Spleen (tissue), 11 donors: ENCODE results near the gene ATRIP. TPM values are rescaled to one million over a fixed set of nuclear protein-coding genes. Genes with fewer than 3 reads are reported as not detected.

Experiments used
- DNase-seq: peaks from one replicate; pipeline ENCODE4 v3.0.0-alpha.2; 2020
- H3K27ac ChIP-seq, 8 donors: fragments of 200-600 bp; sonication (generic) in 7 of 8; 1 replicate in 4 of 8; 2 replicates in 4 of 8; pipeline versions ENCODE4 v1.5.0 to v1.8.0; 2016 to 2021; ENCODE audit warnings: inconsistent platforms in 4 of 8, mild to moderate bottlenecking in 4 of 8, moderate library complexity in 1 of 8
- H3K27me3 ChIP-seq, 7 donors: fragments of 200-600 bp; sonication (generic) in 6 of 7; replicated peaks in 1 of 7; 1 replicate in 4 of 7; 2 replicates in 3 of 7; pipeline versions ENCODE4 v1.5.0 to v1.8.0; 2016 to 2021; ENCODE audit warnings: inconsistent platforms in 3 of 7, mild to moderate bottlenecking in 1 of 7
- H3K36me3 ChIP-seq, 6 donors: fragments of 200-600 bp; sonication (generic) in 5 of 6; 1 replicate in 4 of 6; 2 replicates in 2 of 6; pipeline versions ENCODE4 v1.5.0 to v1.8.0; 2016 to 2021; ENCODE audit warnings: inconsistent platforms in 2 of 6
- H3K4me1 ChIP-seq, 6 donors: fragments of 200-600 bp; sonication (generic) in 5 of 6; 1 replicate in 3 of 6; 2 replicates in 3 of 6; pipeline versions ENCODE4 v1.5.0 to v1.8.0; 2016 to 2021; ENCODE audit warnings: inconsistent platforms in 3 of 6
- H3K4me3 ChIP-seq, 8 donors: fragments of 200-600 bp; sonication (generic) in 7 of 8; 1 replicate in 4 of 8; 2 replicates in 4 of 8; pipeline versions ENCODE4 v1.5.0 to v1.8.0; 2016 to 2021; ENCODE audit warnings: inconsistent platforms in 4 of 8, mild to moderate bottlenecking in 4 of 8, moderate library complexity in 2 of 8
- H3K9me3 ChIP-seq, 8 donors: fragments of 200-600 bp; sonication (generic) in 7 of 8; 1 replicate in 4 of 8; 2 replicates in 4 of 8; pipeline versions ENCODE4 v1.5.0 to v1.8.0; 2016 to 2021; ENCODE audit warnings: inconsistent platforms in 4 of 8
- POLR2A ChIP-seq, 3 donors: fragments of 450-650 bp; IDR thresholded peaks; one replicate each; pipeline ENCODE4 v1.5.1; 2017; ENCODE audit warnings: antibody characterized with exemption in 3 of 3, mild to moderate bottlenecking in 1 of 3
- POLR2AphosphoS5 ChIP-seq, 3 donors: sonication (generic); formaldehyde crosslinking; IDR thresholded peaks; one replicate each; pipeline ENCODE4 v1.5.1; 2017; ENCODE audit warnings: antibody characterized with exemption in 3 of 3
- WGBS, 5 donors: extraction: QIAGEN DNeasy Blood & Tissue Kit in 3 of 5; methylation state at CpG; one replicate each; pipeline versions ENCODE4 v1.1.5 to v1.1.7; 2013 to 2018; 5-methylcytosine and 5-hydroxymethylcytosine counted together
- intact Hi-C: fragments of 100-400 bp; cut with DNase I; formaldehyde crosslinking; loops from one replicate; pipeline ENCODE4 v1.15.0; 2023; ENCODE audit warnings: low total_unique reads
- polyA plus RNA-seq, 3 donors: library from polyadenylated mRNA; stranded (reverse); fragments of 200-250 nt; gene quantifications; one replicate each; pipeline ENCODE4 v1.2.1, GENCODE V29; 2013
- total RNA-seq, 7 donors: library from RNA; depleted of rRNA in 3 of 7; stranded (reverse); fragments of >200 nt in 3 of 7; fragmentation: NEBNext Ultra II Directional in 4 of 7; extraction: Animal tissue kit (Norgen Biotek cat#: 25700) in 4 of 7; gene quantifications; one replicate each; pipeline versions ENCODE4 v1.1.0 to v1.2.1, GENCODE V29; 2016 to 2021
- TF ChIP-seq, protein P1 (sequence below), 11 experiments: fragments of 200-600 bp in 7 of 11; fragments of 450-650 bp in 4 of 11; sonication (generic) in 4 of 11; IDR thresholded peaks in 8 of 11; conservative IDR thresholded peaks in 3 of 11; 1 replicate in 7 of 11; 2 replicates in 4 of 11; pipeline versions ENCODE4 v1.4.0 to v1.8.0; 2016 to 2021; ENCODE audit warnings: antibody characterized with exemption in 11 of 11, inconsistent platforms in 4 of 11, mild to moderate bottlenecking in 1 of 11
- donor health status: healthy with polysubstance abuse.
- donor health status: DM: no; HTN: no; CAD: no; lungs with moderate emphysema.
- donor health status: DM: no; HTN: no; CAD: no.
- donor health status: Bipolar disorder and iron deficiency.
- donor health status: healthy.
- donor health status: DM: no; HTN: no; CAD: no.
- donor health status: DM: yes; HTN: yes; CAD: no.

Gene ATRIP
- total and polyA plus RNA-seq, 10 donors = 5.2 to 10.0 (median 6.8) TPM

DNA sequence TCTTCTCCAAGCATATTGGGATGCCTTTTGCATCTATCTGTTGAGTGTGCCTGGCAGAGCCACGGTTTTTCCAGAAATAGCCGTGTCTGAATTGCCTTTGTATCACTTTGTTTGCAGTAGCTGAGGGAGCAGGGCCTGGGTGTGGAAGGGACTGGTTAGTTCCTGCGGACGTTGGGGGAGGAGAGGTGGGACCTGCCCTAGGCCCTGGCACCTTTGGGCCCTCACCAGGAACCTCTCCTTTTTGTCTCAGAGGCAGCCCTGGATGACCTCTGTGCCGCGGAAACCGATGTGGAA lies 18.6 kb downstream of the ATRIP start:
- Histone ChIP-seq H3K4me1 (peaks cover 41 to 61% (median 54%) of the 10 kb centered on the region in 6 donors), H3K4me3 (peak overlapping the region in 1 of 8 donors; percentile 92), H3K27ac (peak overlapping the region; percentile 92 to 99 (median 98)), H3K36me3 (peaks cover 0 to 85% (median 41%) of the 10 kb centered on the region in 6 donors), H3K9me3 (no peaks in the 10 kb centered on the region), H3K27me3 (no peaks in the 10 kb centered on the region)
- WGBS, 5 donors = 36 to 59% (median 43%) methylated on average over 6 to 7 of the region's 7 CpGs
- TF ChIP-seq POLR2A (IDR thresholded peaks at IDR 0.05) (no peak), POLR2AphosphoS5 (IDR thresholded peaks at IDR 0.05) (no peak)
- TF ChIP-seq, protein P1, sequence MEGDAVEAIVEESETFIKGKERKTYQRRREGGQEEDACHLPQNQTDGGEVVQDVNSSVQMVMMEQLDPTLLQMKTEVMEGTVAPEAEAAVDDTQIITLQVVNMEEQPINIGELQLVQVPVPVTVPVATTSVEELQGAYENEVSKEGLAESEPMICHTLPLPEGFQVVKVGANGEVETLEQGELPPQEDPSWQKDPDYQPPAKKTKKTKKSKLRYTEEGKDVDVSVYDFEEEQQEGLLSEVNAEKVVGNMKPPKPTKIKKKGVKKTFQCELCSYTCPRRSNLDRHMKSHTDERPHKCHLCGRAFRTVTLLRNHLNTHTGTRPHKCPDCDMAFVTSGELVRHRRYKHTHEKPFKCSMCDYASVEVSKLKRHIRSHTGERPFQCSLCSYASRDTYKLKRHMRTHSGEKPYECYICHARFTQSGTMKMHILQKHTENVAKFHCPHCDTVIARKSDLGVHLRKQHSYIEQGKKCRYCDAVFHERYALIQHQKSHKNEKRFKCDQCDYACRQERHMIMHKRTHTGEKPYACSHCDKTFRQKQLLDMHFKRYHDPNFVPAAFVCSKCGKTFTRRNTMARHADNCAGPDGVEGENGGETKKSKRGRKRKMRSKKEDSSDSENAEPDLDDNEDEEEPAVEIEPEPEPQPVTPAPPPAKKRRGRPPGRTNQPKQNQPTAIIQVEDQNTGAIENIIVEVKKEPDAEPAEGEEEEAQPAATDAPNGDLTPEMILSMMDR (IDR thresholded peaks at IDR 0.05 in 8 of 11, conservative IDR thresholded peaks at IDR 0.05 in 3 of 11) = no peak
- DNase-seq = no peak
- intact Hi-C loops = no loop called here

GRCh38 chr3:48465531-48466378 lies 19.2 kb downstream of the ATRIP start:
- Histone ChIP-seq H3K4me3 (peak overlapping the region; percentile 39 to 92 (median 67)), H3K27ac (peak overlapping the region; percentile 92 to 99 (median 98)), H3K36me3 (peaks cover 0 to 85% (median 37%) of the 10 kb centered on the region in 6 donors), H3K9me3 (no peaks in the 10 kb centered on the region), H3K4me1 (peaks cover 47 to 67% (median 60%) of the 10 kb centered on the region in 6 donors), H3K27me3 (no peaks in the 10 kb centered on the region)
- TF ChIP-seq, protein P1 (IDR thresholded peaks at IDR 0.05 in 8 of 11, conservative IDR thresholded peaks at IDR 0.05 in 3 of 11) = peak; percentile 32 to 92 (median 69)
- TF ChIP-seq POLR2A (IDR thresholded peaks at IDR 0.05) = peak; percentile 46 to 95 (median 78)
- TF ChIP-seq POLR2AphosphoS5 (IDR thresholded peaks at IDR 0.05) = peak; percentile 96 to 98 (median 97)
- WGBS, 5 donors = 2 to 10% (median 6%) methylated on average over 9 to 21 of the region's 21 CpGs
- intact Hi-C loops = no loop called here
- DNase-seq = peak; percentile 98

- no peaks in the 10 kb centered on the region for H3K9me3 ChIP-seq
- H3K27ac ChIP-seq = peak overlapping the region; percentile 92 to 99 (median 98)
- peaks cover 0 to 81% (median 31%) of the 10 kb centered on the region in 6 donors for H3K36me3 ChIP-seq
- WGBS, 5 donors = 0 to 18% (median 12%) methylated on average over 7 to 19 of the region's 19 CpGs
- H3K4me3 ChIP-seq = peak overlapping the region; percentile 39 to 92 (median 67)
- TF ChIP-seq, protein P1 (IDR thresholded peaks at IDR 0.05 in 8 of 11, conservative IDR thresholded peaks at IDR 0.05 in 3 of 11) = no peak
- TF ChIP-seq POLR2A (IDR thresholded peaks at IDR 0.05) (no peak), POLR2AphosphoS5 (IDR thresholded peaks at IDR 0.05) (peak; percentile 27 to 71 (median 40))
- DNase-seq = peak; percentile 86
- H3K4me1 ChIP-seq = peaks cover 53 to 75% (median 68%) of the 10 kb centered on the region in 6 donors
- H3K27me3 ChIP-seq = no peaks in the 10 kb centered on the region
- intact Hi-C loops = no loop called here
Observed at GRCh38 chr3:48466386-48467109, 20.0 kb downstream of the ATRIP start.

DNA sequence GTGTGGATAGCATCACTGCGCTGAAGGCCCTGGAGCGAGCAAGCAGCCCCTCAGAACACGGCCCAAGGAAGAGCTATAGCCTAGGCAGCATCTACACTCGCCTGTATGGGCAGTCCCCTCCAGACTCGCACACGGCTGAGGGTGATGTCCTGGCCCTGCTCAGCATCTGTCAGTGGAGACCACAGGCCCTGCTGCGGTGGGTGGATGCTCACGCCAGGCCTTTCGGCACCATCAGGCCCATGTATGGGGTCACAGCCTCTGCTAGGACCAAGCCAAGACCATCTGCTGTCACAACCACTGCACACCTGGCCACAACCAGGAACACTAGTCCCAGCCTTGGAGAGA lies 20.5 kb downstream of the ATRIP start:
- intact Hi-C loops = no loop called here
- peak overlapping the region; percentile 39 to 92 (median 67) for H3K4me3 ChIP-seq
- DNase-seq = no peak
- TF ChIP-seq POLR2A (IDR thresholded peaks at IDR 0.05) = no peak
- TF ChIP-seq POLR2AphosphoS5 (IDR thresholded peaks at IDR 0.05) = no peak
- H3K27me3 ChIP-seq = no peaks in the 10 kb centered on the region
- H3K36me3 ChIP-seq = peaks cover 0 to 76% (median 31%) of the 10 kb centered on the region in 6 donors
- peak overlapping the region; percentile 92 to 99 (median 98) for H3K27ac ChIP-seq
- WGBS, 5 donors = 60 to 80% (median 66%) methylated on average over 3 to 9 of the region's 9 CpGs
- peaks cover 57 to 80% (median 73%) of the 10 kb centered on the region in 6 donors for H3K4me1 ChIP-seq
- H3K9me3 ChIP-seq = no peaks in the 10 kb centered on the region
